VCaP (cell line): ENCODE data around the gene TGFBR3.

Source experiments
- H3K27ac ChIP-seq: fragments of 450-650 bp; 2 replicates; pipeline ENCODE4 v1.5.1; 2017
- TF ChIP-seq, protein P1 (sequence below): fragments of 450-650 bp; conservative IDR thresholded peaks from 2 replicates; pipeline ENCODE4 v1.5.1; 2017; ENCODE audit warnings: mild to moderate bottlenecking, moderate library complexity

The TGFBR3 gene

DNA sequence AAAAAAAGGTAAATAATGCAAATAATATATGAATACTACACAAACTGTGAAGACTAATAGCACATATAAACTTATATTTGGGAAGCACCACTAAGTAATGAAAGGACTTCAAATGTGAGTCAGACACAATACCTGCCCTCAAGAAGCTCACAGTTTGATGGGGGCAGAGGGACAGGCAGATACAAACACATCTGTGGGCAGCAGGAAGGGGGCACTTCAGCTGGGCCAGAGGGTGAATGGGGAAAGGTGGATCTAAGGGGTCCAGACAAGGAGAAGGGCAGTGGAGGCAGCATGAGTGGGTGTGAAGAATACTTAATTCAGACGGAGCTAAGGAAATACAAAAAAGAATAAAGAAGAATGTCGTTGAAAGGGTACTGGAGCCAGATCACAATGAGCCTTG lies 114.2 kb downstream of the TGFBR3 start:
- no peak overlapping the region for H3K27ac ChIP-seq
- TF ChIP-seq, protein P1, sequence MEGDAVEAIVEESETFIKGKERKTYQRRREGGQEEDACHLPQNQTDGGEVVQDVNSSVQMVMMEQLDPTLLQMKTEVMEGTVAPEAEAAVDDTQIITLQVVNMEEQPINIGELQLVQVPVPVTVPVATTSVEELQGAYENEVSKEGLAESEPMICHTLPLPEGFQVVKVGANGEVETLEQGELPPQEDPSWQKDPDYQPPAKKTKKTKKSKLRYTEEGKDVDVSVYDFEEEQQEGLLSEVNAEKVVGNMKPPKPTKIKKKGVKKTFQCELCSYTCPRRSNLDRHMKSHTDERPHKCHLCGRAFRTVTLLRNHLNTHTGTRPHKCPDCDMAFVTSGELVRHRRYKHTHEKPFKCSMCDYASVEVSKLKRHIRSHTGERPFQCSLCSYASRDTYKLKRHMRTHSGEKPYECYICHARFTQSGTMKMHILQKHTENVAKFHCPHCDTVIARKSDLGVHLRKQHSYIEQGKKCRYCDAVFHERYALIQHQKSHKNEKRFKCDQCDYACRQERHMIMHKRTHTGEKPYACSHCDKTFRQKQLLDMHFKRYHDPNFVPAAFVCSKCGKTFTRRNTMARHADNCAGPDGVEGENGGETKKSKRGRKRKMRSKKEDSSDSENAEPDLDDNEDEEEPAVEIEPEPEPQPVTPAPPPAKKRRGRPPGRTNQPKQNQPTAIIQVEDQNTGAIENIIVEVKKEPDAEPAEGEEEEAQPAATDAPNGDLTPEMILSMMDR: no peak

- TF ChIP-seq, protein P1: no peak
Observed at GRCh38 chr1:91770667-91771268, 115.2 kb downstream of the TGFBR3 start.

DNA sequence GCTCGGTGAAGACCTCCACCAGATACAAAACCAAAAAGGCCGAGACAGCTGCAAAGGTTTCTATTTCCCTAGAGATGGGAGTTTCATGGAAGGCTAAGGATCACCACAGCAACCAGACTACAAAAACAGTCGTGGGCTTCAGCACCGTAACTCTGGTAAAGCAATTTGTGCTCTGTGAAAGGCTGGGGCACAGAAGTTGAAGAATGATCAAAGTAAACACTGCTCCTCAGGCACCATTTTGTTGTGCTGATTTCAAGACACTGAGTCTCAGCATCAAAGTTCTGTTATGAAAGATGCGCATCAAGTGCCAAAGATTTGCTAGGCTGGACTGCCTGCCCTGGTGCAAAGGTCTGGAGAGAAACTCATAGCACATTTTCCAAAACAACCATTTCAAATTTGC lies 116.2 kb downstream of the TGFBR3 start:
- TF ChIP-seq, protein P1: no peak

More at GRCh38 chr1:91770667-91771268, 115.2 kb downstream of the TGFBR3 start:
- H3K27ac ChIP-seq: no peak overlapping the region

DNA sequence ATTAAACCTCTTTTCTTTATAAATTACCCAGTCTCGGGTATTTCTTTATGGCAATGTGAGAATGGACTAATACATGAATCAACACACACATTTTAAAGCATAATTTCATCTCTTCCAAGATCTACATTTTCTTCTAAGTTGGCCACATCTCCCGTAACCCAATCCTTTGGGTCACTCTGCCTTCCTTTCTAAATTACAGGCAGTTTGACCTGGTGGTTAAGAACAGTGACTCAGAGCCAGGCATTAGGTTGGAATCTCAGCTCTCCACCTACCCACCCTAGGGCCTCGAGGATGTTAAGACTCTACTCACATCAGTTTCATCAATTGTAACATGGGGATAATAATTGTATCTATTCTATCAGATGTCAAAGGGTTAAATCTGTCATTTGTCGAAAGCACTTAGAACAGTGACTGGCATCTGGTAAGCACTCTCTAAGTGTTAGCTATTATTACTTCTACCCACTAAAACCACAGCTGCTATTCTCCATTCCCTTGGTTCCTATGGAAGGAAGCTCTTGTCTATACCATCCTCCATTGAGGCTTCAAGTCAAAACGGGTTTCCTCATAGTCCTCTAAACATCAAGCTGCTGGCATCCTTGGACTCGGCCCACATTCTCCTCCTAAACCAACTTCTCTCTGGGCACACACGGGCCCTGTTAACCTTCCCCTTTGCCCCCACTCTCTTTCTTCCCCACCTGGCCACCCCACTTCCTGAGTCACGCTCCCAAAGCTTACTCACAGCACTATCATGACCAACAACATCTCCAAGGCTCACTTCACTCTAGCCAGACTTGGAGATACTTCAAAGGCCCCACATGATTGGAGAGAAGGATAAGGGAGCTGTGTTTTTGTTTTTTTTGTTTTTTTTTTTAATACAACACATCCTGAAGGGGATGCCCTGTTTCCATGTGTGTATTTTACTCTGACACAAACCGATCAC lies 116.9 kb downstream of the TGFBR3 start:
- TF ChIP-seq, protein P1: no peak
- no peak overlapping the region for H3K27ac ChIP-seq

More for the DNA sequence above, 116.2 kb downstream of the TGFBR3 start:
- H3K27ac ChIP-seq: no peak overlapping the region

GRCh38 chr1:91768120-91768519 lies 117.8 kb downstream of the TGFBR3 start:
- TF ChIP-seq, protein P1: no peak

DNA sequence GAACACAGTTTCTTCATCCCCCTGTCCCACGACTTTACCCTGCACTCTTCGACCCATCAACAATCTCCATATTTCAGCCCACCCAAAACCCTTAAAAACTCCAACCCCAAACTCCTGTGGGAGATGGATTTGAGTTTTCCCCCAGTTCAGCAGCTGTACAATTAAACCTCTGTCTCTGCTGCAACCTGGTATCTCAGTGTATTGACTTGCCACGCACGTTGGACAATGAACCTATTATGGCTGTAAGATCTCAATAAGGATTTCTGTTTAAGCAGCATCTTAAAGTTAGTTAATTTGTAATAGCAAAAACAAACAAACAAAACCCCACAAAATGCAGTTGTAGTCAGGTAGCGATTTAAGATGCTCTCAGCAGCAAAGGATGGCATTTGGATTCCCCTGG lies 119.1 kb downstream of the TGFBR3 start:
- TF ChIP-seq, protein P1: no peak
- H3K27ac ChIP-seq: no peak overlapping the region

More at GRCh38 chr1:91768120-91768519, 117.8 kb downstream of the TGFBR3 start:
- no peak overlapping the region for H3K27ac ChIP-seq

DNA sequence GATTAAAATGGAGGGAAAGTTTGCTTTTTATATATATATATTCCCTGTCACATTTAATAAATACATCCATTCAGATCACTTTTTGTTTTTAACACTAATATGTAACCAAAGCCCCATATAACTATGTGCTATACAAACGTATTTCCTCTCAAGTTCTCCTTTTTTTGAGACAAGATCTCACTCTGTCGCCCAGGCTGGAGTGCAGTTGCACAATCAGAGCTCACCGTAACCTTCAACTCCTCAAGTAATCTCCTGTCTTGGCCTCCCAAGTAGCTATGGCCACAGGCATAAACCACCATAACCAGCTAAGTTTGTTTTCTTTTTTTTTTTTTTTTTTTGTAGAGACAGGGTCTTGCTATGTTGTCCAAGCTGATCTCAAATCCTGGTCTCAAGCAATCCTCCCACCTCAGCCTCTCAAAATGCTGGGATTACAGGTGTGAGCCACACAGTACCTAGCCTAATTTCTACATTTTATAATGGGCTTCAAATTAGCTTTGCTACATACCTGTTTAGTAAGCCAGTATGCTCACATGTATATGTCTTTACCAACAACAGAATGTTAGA lies 120.0 kb downstream of the TGFBR3 start:
- H3K27ac ChIP-seq: no peak overlapping the region
- TF ChIP-seq, protein P1: no peak
